IPS-18c (cell line): ENCODE data around the gene TRHDE.

ENCODE experiments used
- H3K4me3 ChIP-seq: 2 replicates; pipeline ENCODE4 v1.7.0; 2013; ENCODE audit warnings: low read depth, mild to moderate bottlenecking, low read length, moderate library complexity; ENCODE audit not compliant: insufficient read depth
- H3K9me3 ChIP-seq: one replicate; pipeline ENCODE4 v1.6.1; 2013; ENCODE audit warnings: mild to moderate bottlenecking, low read length, moderate library complexity; ENCODE audit not compliant: control insufficient read depth, insufficient read depth

The TRHDE gene

GRCh38 chr12:72293701-72294100 is 21.5 kb downstream of the TRHDE start:
- Histone ChIP-seq H3K9me3 (no peaks in the 10 kb centered on the region), H3K4me3 (no peak overlapping the region)

GRCh38 chr12:72295101-72295500 is 22.9 kb downstream of the TRHDE start:
- H3K4me3 ChIP-seq = no peak overlapping the region
- H3K9me3 ChIP-seq = no peaks in the 10 kb centered on the region

- Histone ChIP-seq H3K4me3 (no peak overlapping the region), H3K9me3 (no peaks in the 10 kb centered on the region)
These were observed 23.6 kb downstream of the TRHDE start for GRCh38 chr12:72295744-72296143.

GRCh38 chr12:72296389-72296788 is 24.2 kb downstream of the TRHDE start:
- Histone ChIP-seq H3K4me3 (no peak overlapping the region), H3K9me3 (no peaks in the 10 kb centered on the region)

- H3K4me3 ChIP-seq = no peak overlapping the region
- no peaks in the 10 kb centered on the region for H3K9me3 ChIP-seq
These were observed 25.5 kb downstream of the TRHDE start for GRCh38 chr12:72297666-72298065.

- Histone ChIP-seq H3K9me3 (no peaks in the 10 kb centered on the region), H3K4me3 (no peak overlapping the region)
These were observed 28.6 kb downstream of the TRHDE start for GRCh38 chr12:72300728-72301127.

GRCh38 chr12:72304751-72305150 is 32.6 kb downstream of the TRHDE start:
- H3K9me3 ChIP-seq = no peaks in the 10 kb centered on the region
- H3K4me3 ChIP-seq = no peak overlapping the region

- Histone ChIP-seq H3K4me3 (no peak overlapping the region), H3K9me3 (no peaks in the 10 kb centered on the region)
These were observed 35.1 kb downstream of the TRHDE start for GRCh38 chr12:72307229-72307628.

- Histone ChIP-seq H3K9me3 (no peaks in the 10 kb centered on the region), H3K4me3 (no peak overlapping the region)
These were observed 39.8 kb downstream of the TRHDE start for GRCh38 chr12:72311946-72312345.

GRCh38 chr12:72313806-72314205 is 41.6 kb downstream of the TRHDE start:
- Histone ChIP-seq H3K4me3 (no peak overlapping the region), H3K9me3 (no peaks in the 10 kb centered on the region)

- H3K9me3 ChIP-seq = no peaks in the 10 kb centered on the region
- H3K4me3 ChIP-seq = no peak overlapping the region
These were observed 43.7 kb downstream of the TRHDE start for GRCh38 chr12:72315858-72316257.

GRCh38 chr12:72318341-72318740 is 46.2 kb downstream of the TRHDE start:
- no peaks in the 10 kb centered on the region for H3K9me3 ChIP-seq

GRCh38 chr12:72323881-72324280 is 51.7 kb downstream of the TRHDE start:
- Histone ChIP-seq H3K4me3 (no peak overlapping the region), H3K9me3 (no peaks in the 10 kb centered on the region)

More at GRCh38 chr12:72318341-72318740, 46.2 kb downstream of the TRHDE start:
- H3K4me3 ChIP-seq = no peak overlapping the region

- H3K4me3 ChIP-seq = no peak overlapping the region
These were observed 58.1 kb downstream of the TRHDE start for GRCh38 chr12:72330301-72330700.

GRCh38 chr12:72330784-72331183 is 58.6 kb downstream of the TRHDE start:
- H3K4me3 ChIP-seq = no peak overlapping the region
- no peaks in the 10 kb centered on the region for H3K9me3 ChIP-seq

More at GRCh38 chr12:72330301-72330700, 58.1 kb downstream of the TRHDE start:
- no peaks in the 10 kb centered on the region for H3K9me3 ChIP-seq

GRCh38 chr12:72337382-72337781 is 65.2 kb downstream of the TRHDE start:
- Histone ChIP-seq H3K4me3 (no peak overlapping the region), H3K9me3 (no peaks in the 10 kb centered on the region)

- H3K4me3 ChIP-seq = no peak overlapping the region
These were observed 65.8 kb downstream of the TRHDE start for GRCh38 chr12:72337946-72338345.

GRCh38 chr12:72338437-72338836 is 66.3 kb downstream of the TRHDE start:
- Histone ChIP-seq H3K4me3 (no peak overlapping the region), H3K9me3 (no peaks in the 10 kb centered on the region)

More at GRCh38 chr12:72337946-72338345, 65.8 kb downstream of the TRHDE start:
- H3K9me3 ChIP-seq = no peaks in the 10 kb centered on the region

- H3K9me3 ChIP-seq = no peaks in the 10 kb centered on the region
- no peak overlapping the region for H3K4me3 ChIP-seq
These were observed 74.3 kb downstream of the TRHDE start for GRCh38 chr12:72346363-72346944.
